GM19468 (cell line): ENCODE data around the gene FLT3LG.
"Not testable (repeated sequence)": the region's sequence is repeated elsewhere in the genome, so short reads cannot be mapped to it uniquely, and the experiment has no call there.

Experiments
- ATAC-seq: cut with Tn5 transposase; IDR thresholded peaks from one replicate; pipeline ENCODE4 v1.9.1; 2021; ENCODE audit warnings: mild to moderate bottlenecking, moderate library complexity, moderate number of reproducible peaks; ENCODE audit not compliant: unreplicated experiment; ENCODE audit errors: extremely low read depth

The FLT3LG gene

DNA sequence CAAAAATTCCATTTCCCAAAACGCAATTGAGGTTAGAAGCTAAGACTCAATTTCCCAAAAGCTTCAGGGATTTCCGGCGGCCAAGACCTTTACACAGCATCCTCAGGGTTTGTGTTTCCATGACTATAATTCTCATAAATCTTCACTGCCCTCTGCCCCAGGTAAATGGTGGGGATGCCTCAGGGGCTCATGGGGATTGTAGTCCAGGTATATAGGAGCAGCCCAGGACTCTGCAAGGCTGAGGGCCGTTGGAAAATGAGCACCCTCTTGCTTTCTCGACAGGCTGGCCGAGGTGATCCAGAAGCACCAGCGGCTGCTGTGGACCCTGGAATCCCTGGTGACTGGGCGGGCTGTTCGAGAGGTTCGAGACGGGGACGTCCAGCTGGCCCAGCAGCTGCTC, 14.6 kb upstream of the FLT3LG start:
- ATAC-seq: no peak

DNA sequence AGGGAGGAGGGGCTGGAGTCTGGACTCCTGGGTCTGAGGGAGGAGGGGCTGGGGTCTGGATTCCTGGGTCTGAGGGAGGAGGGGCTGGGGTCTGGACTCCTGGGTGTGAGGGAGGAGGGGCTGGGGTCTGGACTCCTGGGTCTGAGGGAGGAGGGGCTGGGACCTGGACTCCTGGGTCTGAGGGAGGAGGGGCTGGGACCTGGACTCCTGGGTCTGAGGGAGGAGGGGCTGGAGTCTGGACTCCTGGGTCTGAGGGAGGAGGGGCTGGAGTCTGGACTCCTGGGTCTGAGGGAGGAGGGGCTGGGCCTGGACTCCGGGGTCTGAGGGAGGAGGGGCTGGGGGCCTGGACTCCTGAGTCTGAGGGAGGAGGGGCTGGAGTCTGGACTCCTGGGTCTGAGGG, 12.9 kb upstream of the FLT3LG start:
- ATAC-seq: not testable (repeated sequence)

DNA sequence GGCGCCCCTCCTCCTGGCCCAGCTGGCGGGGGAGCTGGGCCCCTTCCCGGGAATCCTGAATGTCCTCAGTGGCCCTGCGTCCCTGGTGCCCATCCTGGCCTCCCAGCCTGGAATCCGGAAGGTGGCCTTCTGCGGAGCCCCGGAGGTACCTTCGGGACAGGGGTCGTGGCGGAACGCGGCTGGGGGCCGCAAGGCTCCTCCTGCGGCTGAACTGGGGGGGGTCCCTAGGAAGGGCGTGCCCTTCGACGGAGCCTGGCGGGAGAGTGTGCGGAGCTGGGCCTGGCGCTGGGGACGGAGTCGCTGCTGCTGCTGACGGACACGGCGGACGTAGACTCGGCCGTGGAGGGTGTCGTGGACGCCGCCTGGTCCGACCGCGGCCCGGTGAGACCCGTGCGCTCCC, 12.4 kb upstream of the FLT3LG start:
- no peak for ATAC-seq

DNA sequence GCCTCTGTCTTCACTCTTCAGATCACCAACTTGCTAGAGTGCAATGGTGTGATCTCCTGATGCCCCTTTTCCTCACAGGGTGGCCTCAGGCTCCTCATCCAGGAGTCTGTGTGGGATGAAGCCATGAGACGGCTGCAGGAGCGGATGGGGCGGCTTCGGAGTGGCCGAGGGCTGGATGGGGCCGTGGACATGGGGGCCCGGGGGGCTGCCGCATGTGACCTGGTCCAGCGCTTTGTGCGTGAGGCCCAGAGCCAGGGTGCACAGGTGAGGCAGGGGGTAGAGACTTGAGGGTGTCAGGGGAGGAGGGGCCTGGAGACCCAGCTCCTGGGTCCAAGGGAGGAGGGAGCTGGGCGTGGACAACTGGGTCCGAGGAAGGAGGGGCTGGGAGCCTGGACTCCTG, 11.5 kb upstream of the FLT3LG start:
- ATAC-seq: no peak

GRCh38 chr19:49463960-49464740, 9.9 kb upstream of the FLT3LG start:
- ATAC-seq: no peak

DNA sequence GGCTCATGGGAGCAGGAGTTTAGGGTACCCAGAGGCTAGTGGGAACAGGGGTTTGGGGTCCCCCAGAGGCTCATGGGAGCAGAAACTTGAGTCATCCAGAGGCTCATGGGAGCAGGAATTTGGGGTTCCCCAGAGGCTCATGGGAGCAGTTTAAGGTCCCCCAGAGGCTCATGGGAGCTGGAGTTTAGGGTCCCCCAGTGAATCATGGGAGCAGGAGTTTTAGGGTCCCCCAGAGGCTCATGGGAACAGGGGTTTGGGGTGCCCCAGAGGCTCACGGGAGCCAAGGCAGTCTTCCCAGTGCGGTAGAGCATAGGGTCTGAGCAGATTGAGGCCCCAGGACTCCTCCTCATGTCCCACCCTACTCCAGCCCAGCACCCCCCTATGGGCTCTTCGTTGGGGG, 8.6 kb upstream of the FLT3LG start:
- ATAC-seq: no peak

GRCh38 chr19:49468199-49468598, 5.8 kb upstream of the FLT3LG start:
- ATAC-seq: no peak

DNA sequence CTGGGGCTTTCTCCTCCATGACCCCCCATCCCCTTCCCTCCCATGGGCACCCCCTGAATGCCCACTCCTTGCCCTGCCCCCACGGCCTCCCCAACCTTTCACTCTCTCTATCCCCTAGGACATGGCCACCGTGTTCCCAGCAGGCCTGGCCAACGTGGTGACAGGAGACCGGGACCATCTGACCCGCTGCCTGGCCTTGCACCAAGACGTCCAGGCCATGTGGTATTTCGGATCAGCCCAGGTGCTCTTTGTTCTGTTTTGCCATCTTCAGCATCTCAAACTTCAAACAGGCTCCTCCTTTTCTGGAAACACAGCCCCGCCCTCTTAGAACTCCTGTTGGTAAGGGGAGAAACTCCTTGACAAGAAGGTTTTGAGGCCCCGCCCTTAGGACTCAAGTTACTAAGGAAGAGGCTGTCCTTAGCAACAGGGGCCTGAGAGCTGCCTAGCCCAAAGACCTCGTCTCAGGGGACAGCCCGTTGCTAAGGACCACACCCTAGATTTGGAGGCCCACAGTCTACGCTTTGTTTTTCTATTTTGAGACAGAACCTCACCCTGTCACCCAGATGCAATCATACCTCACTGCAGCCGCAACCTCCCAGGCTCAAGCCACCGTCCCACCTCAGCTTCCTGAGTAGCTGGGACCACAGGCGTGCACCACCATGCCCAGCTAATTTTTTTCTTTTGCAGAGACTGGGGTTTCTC, 5.1 kb upstream of the FLT3LG start:
- ATAC-seq: no peak

- peak; percentile 53 for ATAC-seq
Observed at GRCh38 chr19:49469828-49470614, 4.0 kb upstream of the FLT3LG start.

DNA sequence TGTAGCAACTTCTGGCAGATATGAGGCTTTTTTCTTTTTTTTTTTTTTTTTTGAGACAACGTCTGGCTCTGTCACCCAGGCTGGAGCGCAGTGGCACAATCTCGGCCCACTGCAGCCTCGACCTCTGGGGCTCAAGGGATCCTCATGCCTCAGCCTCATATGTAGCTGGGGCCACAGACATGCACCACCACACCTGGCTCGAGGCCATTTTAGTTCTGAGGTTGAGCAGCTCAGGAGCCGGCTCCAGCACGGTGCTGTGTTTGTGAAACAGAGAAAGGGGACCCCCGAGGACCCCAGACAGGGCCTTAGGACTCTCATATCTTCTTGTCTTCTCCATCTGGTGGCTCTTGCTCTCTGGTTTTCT, 3.4 kb upstream of the FLT3LG start:
- no peak for ATAC-seq

DNA sequence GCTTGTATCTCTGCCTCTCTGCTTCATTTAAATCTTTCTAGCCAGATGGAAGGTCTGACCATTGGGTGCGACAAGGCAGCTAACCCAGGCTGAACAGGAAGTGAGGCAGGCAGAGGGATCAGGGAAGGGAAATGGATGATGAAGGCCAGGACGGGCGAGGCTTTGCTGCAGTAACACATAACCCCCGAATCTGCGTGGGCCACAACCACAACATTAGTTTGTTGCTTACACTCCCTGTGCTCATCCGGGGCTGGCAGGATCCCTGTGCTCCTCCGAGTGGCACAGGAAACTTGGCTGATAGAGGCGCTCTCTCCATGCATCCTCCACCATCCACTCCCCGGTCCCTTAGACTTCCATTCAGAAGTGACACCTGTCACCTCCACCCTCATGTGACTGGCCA, 1.1 kb upstream of the FLT3LG start:
- no peak for ATAC-seq

- not testable (repeated sequence) for ATAC-seq
Observed at GRCh38 chr19:49473501-49473867, 531 bp upstream of the FLT3LG start.

GRCh38 chr19:49474542-49474924, 518 bp downstream of the FLT3LG start:
- ATAC-seq: no peak

GRCh38 chr19:49475191-49475917, 1.3 kb downstream of the FLT3LG start:
- ATAC-seq: no peak

- ATAC-seq: no peak
Observed at GRCh38 chr19:49475995-49476880, 2.2 kb downstream of the FLT3LG start.

- ATAC-seq: no peak
Observed at GRCh38 chr19:49479975-49480628, 6.1 kb downstream of the FLT3LG start.

GRCh38 chr19:49481020-49481683, 7.1 kb downstream of the FLT3LG start:
- ATAC-seq: no peak

DNA sequence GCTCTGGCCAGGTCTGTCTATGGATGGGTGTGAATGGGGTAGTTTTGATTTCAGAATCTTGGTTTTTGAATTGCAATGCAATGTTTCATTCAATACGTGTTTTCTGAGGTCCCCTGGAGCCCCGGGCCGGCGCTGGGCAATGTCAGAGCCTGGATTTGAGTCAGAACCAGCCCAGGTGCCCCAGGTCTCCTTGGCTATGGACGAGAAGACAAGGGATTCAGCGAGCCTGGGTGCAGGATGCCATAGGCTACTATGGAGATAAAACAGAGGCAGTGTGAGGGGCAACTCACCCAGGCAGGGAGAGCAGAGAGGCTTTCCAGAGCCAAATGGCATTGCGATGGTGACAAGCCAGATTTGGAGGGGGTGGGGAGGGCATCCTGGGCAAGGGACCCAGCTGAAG, 12.2 kb downstream of the FLT3LG start:
- no peak for ATAC-seq
